Measurements from ENCODE around the gene AKT2.

DNA sequence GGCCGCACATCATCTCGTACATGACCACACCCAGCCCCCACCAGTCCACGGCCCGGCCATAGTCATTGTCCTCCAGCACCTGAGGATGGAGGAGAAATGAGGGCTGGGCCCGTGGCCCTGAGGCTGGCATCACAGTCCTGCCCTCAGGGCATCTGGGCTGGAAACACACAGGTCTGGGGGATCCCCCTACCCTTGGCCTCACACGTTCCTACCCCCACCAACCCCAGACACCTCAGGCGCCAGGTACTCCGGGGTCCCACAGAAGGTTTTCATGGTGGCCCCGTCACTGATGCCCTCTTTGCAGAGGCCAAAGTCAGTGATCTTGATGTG, 49.2 kb downstream of the AKT2 start:
- TF ChIP-seq CTCF (conservative IDR thresholded peaks at IDR 0.05; ENCODE audit: low read depth, low read length) = no peak; the same call in 1 of the 2 replicates
- TF ChIP-seq EZH2 (IDR thresholded peaks at IDR 0.05; ENCODE audit: borderline replicate concordance, low read depth, low read length, poor library complexity, severe bottlenecking) = no peak
